GM21576 (cell line): ENCODE data around the gene DHX8.

Experiments used
- ATAC-seq: cut with Tn5 transposase; IDR thresholded peaks from one replicate; pipeline ENCODE4 v1.9.1; 2021; ENCODE audit warnings: mild to moderate bottlenecking, moderate library complexity; ENCODE audit not compliant: unreplicated experiment

DHX8 gene

GRCh38 chr17:43572368-43572980 is 88.7 kb downstream of the DHX8 start:
- no peak for ATAC-seq

- no peak for ATAC-seq
Measured at GRCh38 chr17:43573579-43574321, 90.0 kb downstream of the DHX8 start.

GRCh38 chr17:43574348-43574747 is 90.6 kb downstream of the DHX8 start:
- no peak for ATAC-seq

GRCh38 chr17:43574896-43575525 is 91.2 kb downstream of the DHX8 start:
- ATAC-seq = no peak
